Adrenal gland (tissue), 12 donors: ENCODE results near the gene ALDH1A1. TPM values are rescaled to one million over a fixed set of nuclear protein-coding genes. Genes with fewer than 3 reads are reported as not detected.

ENCODE experiments used
- DNase-seq, 7 donors: peaks; one replicate each; pipeline ENCODE4 v3.0.0-alpha.2; 2019 to 2020
- H3K27ac ChIP-seq, 5 donors: fragments of 200-600 bp; sonication (generic) in 4 of 5; 1 replicate in 3 of 5; 2 replicates in 2 of 5; pipeline versions ENCODE4 v1.5.1 to v1.8.0; 2016 to 2020; ENCODE audit warnings: mild to moderate bottlenecking in 1 of 5
- H3K27me3 ChIP-seq: fragments of 200-600 bp; 2 replicates; pipeline ENCODE4 v1.8.0; 2021
- H3K36me3 ChIP-seq, 2 donors: fragments of 200-600 bp; replicated peaks in 1 of 2; 1 replicate in 1 of 2; 2 replicates in 1 of 2; pipeline versions ENCODE4 v1.5.1 to v1.8.0; 2018 to 2022
- H3K4me1 ChIP-seq, 2 donors: fragments of 200-600 bp; replicated peaks in 1 of 2; 1 replicate in 1 of 2; 2 replicates in 1 of 2; pipeline versions ENCODE4 v1.5.1 to v1.8.0; 2018 to 2021
- H3K4me3 ChIP-seq, 4 donors: fragments of 200-600 bp; sonication (generic) in 3 of 4; one replicate each; pipeline ENCODE4 v1.5.1; 2016 to 2018
- H3K9me3 ChIP-seq, 3 donors: fragments of 200-600 bp; sonication (generic) in 1 of 3; replicated peaks in 1 of 3; 1 replicate in 2 of 3; 2 replicates in 1 of 3; pipeline versions ENCODE4 v1.5.1 to v1.8.0; 2016 to 2021
- POLR2A ChIP-seq, 2 donors: fragments of 450-650 bp; IDR thresholded peaks; one replicate each; pipeline ENCODE4 v1.6.1; 2017; ENCODE audit warnings: antibody characterized with exemption in 2 of 2, mild to moderate bottlenecking in 2 of 2, moderate library complexity in 1 of 2
- WGBS, 4 donors: extraction: QIAGEN DNeasy Blood & Tissue Kit in 2 of 4; methylation state at CpG; one replicate each; pipeline versions ENCODE4 v1.1.5 to v1.1.7; 2013 to 2017; 5-methylcytosine and 5-hydroxymethylcytosine counted together
- intact Hi-C, 2 donors: fragments of 100-400 bp; cut with DNase I; formaldehyde crosslinking; loops; one replicate each; pipeline versions ENCODE4 v1.14.1 to v1.15.0; 2022 to 2023
- polyA plus RNA-seq, 3 donors: library from polyadenylated mRNA; stranded (reverse); fragments of 200-250 nt in 2 of 3; fragments of 350-450 nt in 1 of 3; fragmentation: Illumina TruSeq in 1 of 3; extraction: RNeasy Lipid Tissue Mini Kit (QIAGEN cat#74804) in 1 of 3; gene quantifications; one replicate each; pipeline ENCODE4 v1.2.3, GENCODE V29; 2013 to 2014
- total RNA-seq, 9 donors: library from RNA; depleted of rRNA in 4 of 9; stranded (reverse); fragments of >200 nt in 4 of 9; fragments of 120-200 nt in 1 of 9; fragmentation: NEBNext Ultra II Directional in 1 of 9; extraction: Animal tissue kit (Norgen Biotek cat#: 25700) in 1 of 9; gene quantifications; one replicate each; pipeline versions ENCODE4 v1.1.0 to v1.2.4, GENCODE V29; 2013 to 2023
- TF ChIP-seq, protein P1 (sequence below), 6 experiments: fragments of 450-650 bp in 4 of 6; fragments of 200-600 bp in 2 of 6; sonication (generic) in 1 of 6; IDR thresholded peaks; 1 replicate in 5 of 6; 2 replicates in 1 of 6; pipeline versions ENCODE4 v1.5.1 to v1.8.0; 2016 to 2021; ENCODE audit warnings: antibody characterized with exemption in 6 of 6, mild to moderate bottlenecking in 2 of 6, moderate library complexity in 1 of 6
- donor health status: healthy with polysubstance abuse.
- donor health status: Bipolar disorder and iron deficiency.
- donor health status: DM: yes; HTN: yes; CAD: no.
- donor health status: DM: no; HTN: no; CAD: no.
- donor health status: DM: no; HTN: no; CAD: no.
- donor health status: DM: yes; HTN: yes; CAD: no.

Gene ALDH1A1
- total and polyA plus RNA-seq, 12 donors = 88.7 to 345 (median 186) TPM

DNA sequence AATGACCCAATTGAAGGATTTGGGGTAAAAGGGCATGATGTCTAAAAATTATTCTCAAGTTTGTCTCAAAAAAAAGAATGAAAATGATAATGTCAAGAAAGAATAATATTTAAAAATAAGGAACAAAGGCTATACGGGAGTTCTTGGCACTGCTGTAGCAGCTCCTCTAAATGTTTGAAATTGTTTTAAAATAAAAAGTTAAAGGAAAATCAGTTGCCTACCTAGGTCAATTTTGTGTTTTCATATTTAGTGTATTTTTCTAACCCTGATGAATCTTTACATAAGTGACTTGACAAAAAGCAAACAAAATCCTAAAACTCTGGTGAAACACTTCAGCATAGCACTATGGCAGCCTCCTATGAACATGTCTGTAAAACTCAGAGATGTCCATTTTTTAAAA lies 56.4 kb downstream of the ALDH1A1 start:
- no peaks in the 10 kb centered on the region for H3K4me1 ChIP-seq
- H3K4me3 ChIP-seq = no peak overlapping the region
- no peak for DNase-seq
- H3K27ac ChIP-seq = no peak overlapping the region
- intact Hi-C loops = no loop called here
- WGBS, 4 donors = 77 to 88% (median 83%) methylated on average over 1 of the region's 1 CpG
- no peaks in the 10 kb centered on the region for H3K27me3 ChIP-seq
- H3K36me3 ChIP-seq = no peaks in the 10 kb centered on the region
- H3K9me3 ChIP-seq = no peaks in the 10 kb centered on the region
- TF ChIP-seq POLR2A (IDR thresholded peaks at IDR 0.05) = no peak
- TF ChIP-seq, protein P1, sequence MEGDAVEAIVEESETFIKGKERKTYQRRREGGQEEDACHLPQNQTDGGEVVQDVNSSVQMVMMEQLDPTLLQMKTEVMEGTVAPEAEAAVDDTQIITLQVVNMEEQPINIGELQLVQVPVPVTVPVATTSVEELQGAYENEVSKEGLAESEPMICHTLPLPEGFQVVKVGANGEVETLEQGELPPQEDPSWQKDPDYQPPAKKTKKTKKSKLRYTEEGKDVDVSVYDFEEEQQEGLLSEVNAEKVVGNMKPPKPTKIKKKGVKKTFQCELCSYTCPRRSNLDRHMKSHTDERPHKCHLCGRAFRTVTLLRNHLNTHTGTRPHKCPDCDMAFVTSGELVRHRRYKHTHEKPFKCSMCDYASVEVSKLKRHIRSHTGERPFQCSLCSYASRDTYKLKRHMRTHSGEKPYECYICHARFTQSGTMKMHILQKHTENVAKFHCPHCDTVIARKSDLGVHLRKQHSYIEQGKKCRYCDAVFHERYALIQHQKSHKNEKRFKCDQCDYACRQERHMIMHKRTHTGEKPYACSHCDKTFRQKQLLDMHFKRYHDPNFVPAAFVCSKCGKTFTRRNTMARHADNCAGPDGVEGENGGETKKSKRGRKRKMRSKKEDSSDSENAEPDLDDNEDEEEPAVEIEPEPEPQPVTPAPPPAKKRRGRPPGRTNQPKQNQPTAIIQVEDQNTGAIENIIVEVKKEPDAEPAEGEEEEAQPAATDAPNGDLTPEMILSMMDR (IDR thresholded peaks at IDR 0.05) = no peak

DNA sequence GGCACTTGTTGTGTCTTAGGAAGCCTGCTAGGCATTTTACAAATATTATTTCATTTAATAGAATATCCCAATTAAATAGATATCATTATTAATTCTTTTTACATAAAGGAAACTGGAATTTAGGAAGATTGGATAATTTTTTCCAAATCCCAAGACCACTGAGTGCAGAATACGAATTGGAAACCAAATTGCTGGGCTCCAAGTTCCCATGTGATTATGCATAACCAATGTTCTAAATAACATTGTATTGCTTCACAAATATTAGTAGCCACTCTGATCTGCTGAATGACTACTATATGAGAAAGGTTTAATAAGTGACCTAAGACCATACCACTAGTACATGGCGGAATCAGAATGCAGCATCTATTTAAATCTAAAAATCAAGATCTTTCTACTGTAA lies 57.7 kb downstream of the ALDH1A1 start:
- no peak for TF ChIP-seq POLR2A (IDR thresholded peaks at IDR 0.05)
- TF ChIP-seq, protein P1 (IDR thresholded peaks at IDR 0.05) = no peak
- no peaks in the 10 kb centered on the region for H3K36me3 ChIP-seq
- H3K4me1 ChIP-seq = no peaks in the 10 kb centered on the region
- no peaks in the 10 kb centered on the region for H3K9me3 ChIP-seq
- no peak for DNase-seq
- intact Hi-C loops = no loop called here
- 85 to 97% (median 92%) methylated on average over 2 of the region's 2 CpGs for WGBS, 4 donors
- no peak overlapping the region for H3K27ac ChIP-seq
- H3K27me3 ChIP-seq = no peaks in the 10 kb centered on the region
- H3K4me3 ChIP-seq = no peak overlapping the region

DNA sequence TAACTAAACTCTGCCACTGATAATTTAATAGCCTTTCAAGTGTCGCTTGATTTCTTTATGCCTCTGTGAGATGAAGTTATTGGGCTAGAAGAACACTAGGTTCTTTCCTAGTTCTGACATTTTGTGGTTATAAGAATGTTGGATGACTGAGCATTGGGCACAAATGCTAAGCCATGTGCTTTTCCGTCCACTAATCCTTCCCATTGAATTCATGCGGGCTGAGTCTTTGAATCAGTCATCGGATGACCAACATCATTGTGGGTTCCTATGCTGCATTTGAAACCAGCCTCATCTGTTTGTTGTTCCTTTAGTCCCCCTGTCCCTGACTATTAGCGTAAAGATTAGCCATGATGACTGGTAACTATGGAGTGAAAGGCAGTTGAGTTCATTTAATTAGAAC lies 58.5 kb downstream of the ALDH1A1 start:
- intact Hi-C loops = no loop called here
- Histone ChIP-seq H3K27me3 (no peaks in the 10 kb centered on the region), H3K36me3 (no peaks in the 10 kb centered on the region), H3K27ac (no peak overlapping the region), H3K4me1 (no peaks in the 10 kb centered on the region), H3K4me3 (no peak overlapping the region), H3K9me3 (no peaks in the 10 kb centered on the region)
- 95 to 97% (median 96%) methylated on average over 5 of the region's 5 CpGs for WGBS, 4 donors
- no peak for DNase-seq
- no peak for TF ChIP-seq POLR2A (IDR thresholded peaks at IDR 0.05)
- TF ChIP-seq, protein P1 (IDR thresholded peaks at IDR 0.05) = no peak

DNA sequence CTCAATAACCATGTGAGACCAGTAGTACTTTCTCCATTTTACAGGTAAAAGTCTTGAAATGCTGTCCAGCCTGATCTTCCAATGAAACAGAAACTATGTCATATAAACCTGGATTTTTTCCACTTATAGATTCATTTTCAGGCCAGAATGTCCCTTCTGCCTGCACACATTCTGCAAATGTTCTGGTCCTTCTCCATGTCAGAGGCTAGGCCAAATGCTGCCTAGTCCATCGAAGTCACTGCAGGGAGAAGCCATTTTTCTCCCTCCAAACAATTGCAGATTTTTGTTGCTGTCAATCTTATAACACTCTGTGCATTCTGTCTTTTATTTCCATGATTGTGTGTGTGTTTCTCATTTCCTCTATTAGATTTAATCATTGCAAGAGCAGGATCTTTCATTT lies 59.4 kb downstream of the ALDH1A1 start:
- intact Hi-C loops = no loop called here
- no peaks in the 10 kb centered on the region for H3K27me3 ChIP-seq
- H3K36me3 ChIP-seq = no peaks in the 10 kb centered on the region
- no peak overlapping the region for H3K27ac ChIP-seq
- H3K4me1 ChIP-seq = no peaks in the 10 kb centered on the region
- H3K4me3 ChIP-seq = no peak overlapping the region
- TF ChIP-seq, protein P1 (IDR thresholded peaks at IDR 0.05) = no peak
- no peak for TF ChIP-seq POLR2A (IDR thresholded peaks at IDR 0.05)
- 92 to 100% (median 94%) methylated on average over 1 of the region's 1 CpG for WGBS, 4 donors
- DNase-seq = no peak
- H3K9me3 ChIP-seq = no peaks in the 10 kb centered on the region
